D341Med (cell line): ENCODE measurements around the gene LDB3.

Source experiments
- DNase-seq: peaks from one replicate; pipeline ENCODE4 v3.0.0; 2012; ENCODE audit warnings: low spot score

Gene LDB3

DNA sequence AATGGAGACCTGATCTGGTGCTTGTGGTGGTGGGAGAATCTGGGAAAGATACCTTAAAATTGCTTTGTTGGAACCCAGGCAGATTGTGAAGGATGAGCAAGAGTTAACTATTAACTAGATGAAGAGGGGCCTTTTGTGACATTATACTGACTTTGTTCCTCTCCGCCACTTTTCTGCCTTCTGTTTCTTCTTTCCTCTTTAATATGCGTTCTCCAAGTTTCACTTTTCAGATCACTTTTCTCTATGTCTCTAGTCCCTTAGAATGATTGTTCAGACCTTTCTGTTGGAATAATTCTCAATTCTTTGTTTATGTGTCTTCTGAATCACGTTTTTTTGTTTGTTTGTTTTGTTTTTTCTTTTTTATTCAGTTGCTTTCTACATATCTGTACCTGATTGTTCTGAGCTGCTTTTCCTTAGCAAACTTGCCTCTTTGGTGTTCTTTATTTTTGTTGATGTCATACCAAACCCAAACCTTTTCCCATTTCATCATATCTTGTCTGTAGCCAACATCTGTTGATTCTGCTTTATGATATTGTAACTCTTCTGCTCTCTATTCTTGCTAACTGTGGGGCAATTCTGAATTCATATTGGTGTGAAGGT lies 90.9 kb downstream of the LDB3 start:
- DNase-seq: no peak

DNA sequence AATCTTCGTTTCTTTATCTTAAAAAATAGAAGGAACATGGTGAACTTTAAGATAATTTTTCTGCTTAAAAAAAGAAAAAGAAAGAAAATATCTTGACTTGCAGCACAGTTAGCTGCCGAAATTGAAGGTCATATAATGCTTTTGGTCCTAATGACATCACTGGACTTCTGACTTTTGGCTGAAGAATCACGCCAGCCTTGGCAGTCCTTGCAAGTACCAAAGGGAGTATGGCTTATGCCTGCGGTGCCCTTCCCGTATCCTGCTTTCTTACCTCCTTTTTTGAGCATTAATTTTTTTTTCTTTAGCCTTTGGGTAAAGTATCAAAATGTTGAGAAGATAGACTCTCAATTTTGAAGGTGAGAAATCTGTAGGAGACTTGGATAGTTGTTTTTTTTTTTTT lies 95.1 kb downstream of the LDB3 start:
- no peak for DNase-seq

DNA sequence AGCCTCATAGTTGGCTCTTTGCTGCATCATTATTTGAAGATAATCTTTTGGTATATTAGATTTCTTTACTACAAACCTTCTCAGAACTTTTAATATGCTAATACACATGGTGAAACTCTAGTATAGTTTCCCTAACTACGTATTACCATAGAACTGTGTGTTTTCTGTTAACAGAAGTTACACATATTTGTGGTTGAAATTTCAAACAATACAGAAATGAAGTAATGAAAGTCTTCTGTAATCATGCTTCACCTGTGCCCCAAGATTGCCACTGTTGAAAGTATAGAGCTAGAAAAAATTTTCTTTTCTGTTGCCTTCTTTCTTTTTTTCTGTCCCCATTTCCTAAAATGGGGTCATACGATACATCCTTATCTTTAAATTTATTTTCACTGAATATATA lies 97.2 kb downstream of the LDB3 start:
- DNase-seq: no peak

DNA sequence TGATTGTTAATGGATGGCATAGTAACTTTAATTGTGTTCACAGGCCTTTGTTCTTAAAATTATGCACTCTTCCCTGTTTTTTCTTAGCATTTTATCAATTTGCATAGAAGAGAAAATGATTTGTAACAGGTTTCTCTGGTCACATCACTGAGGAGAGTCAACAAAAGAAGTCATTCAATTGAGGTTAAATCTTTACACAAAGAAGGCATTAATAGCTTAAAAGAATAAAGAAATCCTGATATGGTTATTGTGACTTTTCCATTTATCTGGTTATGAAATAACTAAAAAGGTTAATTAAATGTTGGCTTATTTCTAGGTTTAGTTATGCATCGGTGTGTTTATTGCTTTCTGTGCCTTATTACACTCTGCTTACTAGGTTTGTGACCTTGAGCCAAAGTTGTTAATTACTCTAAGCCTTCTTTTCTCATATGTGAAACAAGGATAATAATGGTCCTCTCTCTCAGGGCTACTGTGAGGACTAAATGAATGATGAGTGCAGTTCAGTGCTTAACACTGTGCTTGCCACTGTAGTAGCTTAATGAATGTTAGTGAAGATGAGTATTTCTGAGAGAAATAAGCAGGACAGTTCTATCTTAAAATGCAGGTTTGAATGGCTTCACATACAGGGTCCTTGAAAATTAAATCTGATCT lies 100.2 kb downstream of the LDB3 start:
- no peak for DNase-seq

DNA sequence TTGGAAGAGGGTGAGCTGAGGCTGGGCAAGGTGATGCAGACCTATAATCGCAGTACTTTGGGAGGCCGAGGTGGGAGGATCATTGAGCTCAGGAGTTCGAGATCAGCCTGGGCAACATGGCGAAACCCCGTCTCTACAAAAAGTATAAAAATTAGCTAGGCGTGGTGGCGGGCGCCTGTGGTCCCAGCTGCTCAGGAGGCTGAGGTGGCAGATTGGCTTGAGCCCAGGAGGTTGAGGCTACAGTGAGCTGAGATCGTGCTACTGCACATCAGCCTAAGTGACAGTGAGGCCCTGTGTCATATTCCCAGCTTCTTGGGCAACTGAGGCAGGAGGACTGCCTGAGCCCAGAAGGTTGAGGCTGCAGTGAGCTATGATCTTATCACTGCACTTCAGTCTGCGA lies 101.7 kb downstream of the LDB3 start:
- no peak for DNase-seq

DNA sequence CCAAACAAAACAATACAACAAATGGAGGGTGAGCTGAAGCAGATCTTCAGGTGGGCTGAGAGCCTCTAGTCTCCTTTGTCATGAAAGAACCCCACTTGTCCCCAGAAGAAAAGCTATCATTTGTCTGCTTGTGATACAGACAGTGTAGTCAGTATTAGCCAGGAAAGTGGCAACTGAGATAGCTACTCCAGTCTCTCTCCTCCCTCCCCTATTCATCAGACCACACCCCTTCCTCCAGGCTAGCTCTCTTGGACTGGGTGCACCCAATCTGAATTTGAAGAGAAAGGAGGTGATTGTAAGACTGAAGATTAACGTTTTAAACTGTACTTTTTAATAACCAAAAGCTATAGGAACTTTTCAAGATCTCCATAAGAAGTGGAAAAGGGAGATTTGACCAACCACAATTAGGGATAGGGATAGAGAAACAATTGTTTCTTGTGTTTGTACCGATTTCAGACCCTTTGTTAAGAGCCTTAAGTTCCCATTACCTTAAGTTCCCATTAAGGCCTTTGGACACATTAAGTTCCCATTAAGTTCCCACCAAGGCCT lies 102.2 kb downstream of the LDB3 start:
- no peak for DNase-seq

DNA sequence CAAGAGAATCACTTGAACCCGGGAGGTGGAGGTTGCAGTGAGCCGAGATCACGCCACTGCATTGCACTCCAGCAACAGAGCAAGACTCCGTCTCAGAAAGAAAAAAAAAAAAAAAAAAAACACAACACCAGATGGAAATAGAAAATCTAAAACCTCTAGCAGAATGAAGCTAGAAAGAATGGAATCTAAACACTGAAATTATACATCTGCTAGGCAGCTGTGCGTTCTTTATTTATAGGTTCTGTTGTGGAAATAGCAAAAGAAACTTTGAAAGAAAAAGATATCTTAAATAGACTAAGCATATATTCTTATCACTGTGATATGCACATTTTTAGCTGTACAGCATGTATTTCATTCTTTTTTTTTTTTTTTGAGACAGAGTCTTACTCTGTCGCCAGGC lies 105.2 kb downstream of the LDB3 start:
- no peak for DNase-seq

DNA sequence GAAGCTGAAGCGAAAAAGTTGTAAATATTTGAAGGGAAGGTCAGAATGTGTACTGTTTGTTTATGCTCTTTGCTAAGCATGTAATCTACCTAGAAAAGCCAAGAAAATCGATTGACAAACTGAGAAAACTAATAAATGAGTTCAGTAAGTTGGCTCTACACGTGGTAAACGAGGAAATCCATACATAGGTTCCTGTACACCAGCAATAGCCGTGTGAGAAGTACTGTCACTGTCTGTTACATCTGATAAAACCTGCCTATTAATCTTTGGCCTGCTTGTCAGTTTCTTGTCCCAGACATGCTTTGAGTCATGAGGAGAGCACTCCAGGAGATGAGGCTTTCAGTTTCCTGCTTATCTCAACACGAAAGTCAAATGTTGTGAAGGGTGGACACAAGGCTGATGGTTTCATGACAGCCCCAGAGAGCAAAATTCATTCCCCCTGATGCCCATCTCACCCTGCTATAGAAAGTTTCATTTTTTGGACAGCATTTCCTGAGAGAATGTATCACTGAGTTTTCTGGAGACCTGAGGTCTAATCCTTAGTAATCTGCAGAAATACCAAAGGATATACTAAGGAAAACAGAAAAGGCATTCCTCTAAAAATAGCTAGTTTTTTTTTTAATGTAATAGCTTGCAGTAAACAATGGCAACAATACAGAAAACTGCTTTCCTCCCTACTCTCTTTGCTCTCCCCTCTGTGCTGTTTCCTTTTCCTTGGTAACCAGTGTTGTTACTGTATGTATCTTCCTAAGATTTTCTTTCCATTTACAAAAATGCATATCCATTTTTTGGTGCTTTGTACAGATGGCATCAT lies 107.0 kb downstream of the LDB3 start:
- peak; percentile 13 for DNase-seq

DNA sequence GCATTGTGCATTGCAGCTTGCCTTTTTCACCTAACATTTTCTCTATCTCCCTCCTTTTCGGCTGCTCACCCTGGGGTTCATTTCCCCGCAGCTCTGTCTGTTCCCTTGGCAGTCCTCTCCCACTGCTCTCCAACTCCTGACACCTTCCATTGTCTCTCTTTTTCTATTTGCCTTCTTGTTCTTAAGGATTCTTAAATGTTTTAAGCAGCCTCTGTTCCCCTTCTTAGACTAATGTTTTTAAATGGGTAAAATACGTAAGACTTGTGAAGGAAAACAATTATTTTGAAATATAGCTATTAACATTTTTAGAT lies 107.5 kb downstream of the LDB3 start:
- DNase-seq: no peak

DNA sequence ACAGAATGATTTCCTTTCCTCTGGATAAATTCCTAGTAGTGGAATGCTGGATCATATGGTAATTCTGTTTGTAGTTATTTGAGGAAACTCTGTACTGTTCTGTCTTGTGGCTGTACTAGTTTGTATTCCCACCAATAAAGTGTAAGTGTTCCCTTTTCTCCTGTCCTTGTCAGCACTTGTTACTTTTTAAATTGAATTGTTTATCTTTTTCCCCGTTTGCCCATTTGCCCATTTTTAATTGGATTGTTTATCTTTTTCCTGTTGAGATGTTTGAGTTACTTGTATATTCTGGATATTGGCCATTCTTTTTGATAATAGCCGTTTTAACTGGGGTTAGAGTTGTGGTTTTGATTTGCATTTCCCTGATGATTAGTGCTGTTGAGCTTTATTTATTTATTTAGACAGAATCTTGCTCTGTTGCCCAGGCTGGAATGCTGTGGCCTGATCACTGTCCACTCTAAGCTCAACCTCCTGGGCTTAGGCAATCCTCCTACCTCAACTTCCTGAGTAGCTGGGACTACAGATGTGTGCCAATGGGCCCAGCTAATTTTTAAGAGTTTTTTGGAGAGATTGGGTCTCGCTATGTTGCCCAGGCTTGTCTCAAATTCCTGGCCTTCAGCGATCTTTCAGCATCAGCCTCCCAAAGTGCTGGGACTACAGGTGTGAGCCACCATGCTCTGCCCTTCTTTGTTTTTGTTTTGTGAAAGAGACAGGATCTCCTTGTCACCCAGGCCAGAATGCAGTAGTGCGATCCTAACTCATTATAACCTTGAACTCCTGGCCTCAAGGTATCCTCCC lies 111.1 kb downstream of the LDB3 start:
- no peak for DNase-seq

DNA sequence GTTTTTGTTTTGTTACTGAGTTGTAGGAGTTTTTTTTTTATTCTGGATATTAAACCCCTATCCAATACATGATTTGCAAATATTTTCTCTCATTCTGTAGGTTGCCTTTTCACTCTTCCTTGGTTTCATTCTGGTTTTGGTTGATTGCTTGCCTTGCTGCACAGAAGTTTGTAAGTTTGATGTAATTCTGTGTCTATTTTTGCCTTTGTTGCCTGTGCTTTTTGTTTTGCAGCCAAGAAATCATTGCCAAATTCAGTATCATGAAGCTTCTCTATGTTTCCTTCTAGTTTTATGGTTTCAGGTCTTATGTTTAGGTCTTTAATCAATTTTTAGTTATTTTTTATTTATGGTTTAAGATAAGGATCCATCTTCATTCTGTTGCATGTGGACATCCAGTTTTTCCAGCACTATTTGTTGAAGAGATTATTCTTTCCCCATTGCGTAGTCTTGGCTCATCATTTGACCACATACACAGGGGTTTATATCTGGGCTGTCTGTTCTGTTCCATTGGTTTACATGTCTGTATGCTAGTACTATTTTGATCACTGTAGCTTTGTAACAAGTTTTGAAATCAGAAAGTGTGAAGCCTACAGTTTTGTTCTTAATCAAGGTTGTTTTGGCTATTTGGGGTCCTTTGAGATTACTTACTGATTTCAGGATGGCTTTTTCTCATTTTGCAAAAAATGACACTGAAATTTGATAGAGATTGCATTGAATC lies 114.5 kb downstream of the LDB3 start:
- DNase-seq: no peak

DNA sequence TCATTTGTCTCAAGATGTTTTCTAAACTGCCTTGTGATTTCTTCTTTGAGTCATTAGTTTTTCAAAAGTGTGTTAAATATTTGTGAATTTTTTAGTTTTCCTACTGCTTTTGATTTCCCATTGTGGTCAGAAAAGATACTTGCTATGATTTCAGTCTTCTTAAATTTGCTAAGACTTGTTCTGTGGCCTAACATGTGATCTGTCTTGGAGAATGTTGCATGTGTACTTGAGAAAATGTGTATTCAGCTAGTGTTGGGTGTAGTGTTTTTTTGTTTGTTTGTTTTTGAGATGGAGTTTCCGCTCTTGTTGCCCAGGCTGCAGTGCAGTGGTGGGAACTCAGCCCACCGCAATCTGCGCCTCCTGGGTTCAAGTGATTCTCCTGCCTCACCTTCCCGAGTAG lies 116.7 kb downstream of the LDB3 start:
- no peak for DNase-seq
